HG02885 (cell line): ENCODE results near the gene PDE3A.

Source experiments
- ATAC-seq: cut with Tn5 transposase; IDR thresholded peaks from one replicate; pipeline ENCODE4 v1.9.1; 2021; ENCODE audit warnings: mild to moderate bottlenecking; ENCODE audit not compliant: unreplicated experiment, poor library complexity

Gene PDE3A

DNA sequence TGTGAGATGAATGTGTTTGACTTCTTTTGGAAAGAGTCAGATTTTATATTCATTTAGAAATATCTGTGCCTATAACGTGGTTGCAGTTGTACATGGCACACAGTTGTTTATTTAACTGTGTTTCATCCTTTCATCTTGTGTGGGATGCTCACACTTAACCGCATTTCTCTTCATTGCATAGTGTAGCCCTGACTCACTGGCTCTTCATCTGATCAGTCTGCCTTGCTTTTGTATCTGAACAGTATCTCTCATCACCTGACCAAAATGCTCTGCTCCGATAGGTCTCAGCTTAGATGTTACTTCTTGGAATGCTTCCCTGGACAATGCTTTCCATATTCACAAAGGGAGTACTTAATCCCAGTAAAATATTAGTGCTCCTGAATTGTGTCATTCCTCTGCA is 83.4 kb downstream of the PDE3A start:
- ATAC-seq, result no peak

DNA sequence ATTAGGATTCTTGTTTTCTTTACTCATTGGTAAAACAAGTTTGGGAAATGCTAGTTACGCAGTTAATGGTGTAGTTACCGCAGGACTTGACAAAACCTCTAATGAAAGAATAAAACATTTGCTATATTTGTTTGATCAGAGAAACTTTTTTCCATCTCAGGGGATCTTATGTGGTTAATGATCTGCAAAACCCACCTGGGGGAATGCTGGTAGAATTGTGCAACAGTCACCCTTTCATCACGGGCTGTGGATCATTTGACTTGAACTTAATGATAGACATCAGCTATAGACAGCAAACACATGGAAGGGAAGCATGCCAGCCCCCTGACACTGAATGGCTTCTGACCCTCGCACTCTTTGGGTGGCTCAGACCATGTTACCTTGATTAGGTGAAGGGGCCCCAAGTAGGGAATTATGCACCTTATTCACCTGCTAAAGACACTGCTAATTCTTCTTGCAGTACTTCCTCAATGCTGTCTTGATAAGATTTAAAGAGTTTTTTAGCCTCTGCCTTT is 84.2 kb downstream of the PDE3A start:
- no peak for ATAC-seq

DNA sequence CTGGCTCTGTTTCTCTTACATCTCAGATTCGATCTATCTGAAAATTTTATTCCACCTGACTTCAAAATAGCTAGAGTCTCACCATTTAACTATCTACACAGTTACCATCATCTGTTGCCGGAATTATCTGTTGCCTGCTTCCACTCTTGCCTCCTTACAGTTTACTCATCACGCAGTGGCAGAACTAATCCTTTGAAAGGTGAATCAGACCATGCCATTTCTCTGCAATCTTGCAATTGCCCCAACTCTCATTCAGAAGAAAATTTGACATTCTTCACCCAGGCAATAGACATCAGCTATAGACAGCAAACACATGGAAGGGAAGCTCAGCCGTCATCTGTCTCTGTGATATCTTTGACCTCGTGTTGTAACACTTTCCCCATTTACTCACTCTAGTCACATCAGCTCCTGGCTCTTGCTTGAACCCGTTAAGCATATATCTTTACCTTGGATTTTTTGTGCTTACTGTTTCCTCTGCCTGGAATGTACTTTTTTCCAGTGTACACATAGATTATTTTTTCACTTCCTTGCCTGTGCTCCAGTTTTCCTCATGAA is 85.5 kb downstream of the PDE3A start:
- ATAC-seq, result no peak

DNA sequence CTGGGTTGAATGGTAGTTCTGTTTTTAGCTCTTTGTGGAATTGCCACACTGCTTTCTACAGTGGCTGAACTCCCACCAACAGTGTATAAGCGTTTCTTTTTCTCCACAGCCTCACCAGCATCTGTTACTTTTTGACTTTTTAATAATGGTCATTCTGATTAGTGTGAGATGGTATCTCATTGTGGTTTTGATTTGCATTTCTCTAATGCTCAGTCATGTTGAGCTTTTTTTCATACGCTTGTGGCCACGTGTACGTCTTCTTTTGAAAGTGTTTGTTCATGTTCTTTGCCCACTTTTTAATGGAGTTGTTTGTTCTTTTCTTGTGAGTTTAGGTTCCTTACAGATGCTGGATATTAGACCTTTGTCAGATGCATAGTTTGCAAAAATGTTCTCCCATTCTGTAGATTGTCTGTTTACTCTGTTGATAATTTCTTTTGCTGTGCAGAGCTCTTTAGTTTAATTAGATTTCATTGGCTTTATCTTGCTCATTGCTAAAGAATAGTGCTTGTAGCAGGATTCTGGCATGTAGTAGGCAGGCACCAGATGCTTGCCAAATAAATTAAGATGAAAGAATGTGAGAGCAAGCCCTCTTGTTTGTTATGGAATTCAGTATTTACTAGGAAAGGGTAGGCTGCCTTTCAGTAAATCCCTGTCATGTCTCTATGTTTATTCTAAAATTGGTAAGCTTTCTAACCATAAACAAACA is 86.8 kb downstream of the PDE3A start:
- ATAC-seq, result no peak

DNA sequence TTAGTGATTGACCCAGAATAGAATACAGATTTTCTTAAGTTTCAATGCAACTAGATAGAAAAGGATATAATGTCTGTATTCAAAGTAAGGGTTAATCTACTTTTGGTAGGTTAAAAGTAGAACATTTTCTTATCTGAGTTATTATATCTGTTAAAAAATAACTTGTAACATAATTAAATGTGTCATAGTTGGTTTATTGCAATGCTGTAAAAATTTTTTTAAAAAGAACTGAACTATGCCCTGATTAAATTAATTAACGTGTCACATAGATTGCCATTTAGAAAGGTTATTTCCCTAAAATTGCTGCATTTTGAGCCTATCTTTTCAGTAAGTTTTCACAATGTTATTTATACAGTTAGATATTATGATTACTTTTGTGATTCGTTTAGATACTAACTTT is 89.2 kb downstream of the PDE3A start:
- ATAC-seq, result no peak

DNA sequence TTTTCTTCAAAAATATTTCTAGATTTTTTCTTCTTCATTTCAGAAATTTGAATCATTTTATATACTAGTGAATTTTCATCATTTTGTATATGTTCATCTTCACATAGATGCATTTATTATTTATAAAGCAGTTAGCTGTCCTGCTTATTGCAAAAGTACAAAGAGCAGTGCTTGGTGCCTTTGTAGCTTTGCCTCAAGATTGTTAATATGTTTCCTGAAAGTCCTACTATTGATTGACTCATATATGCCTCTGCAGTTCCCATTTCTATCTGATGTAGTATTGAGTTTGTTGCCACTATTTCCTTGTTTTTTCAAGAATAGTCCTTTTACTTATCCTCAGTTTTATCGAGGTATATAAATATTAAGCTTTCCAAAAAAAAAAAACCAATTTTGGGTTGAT is 89.7 kb downstream of the PDE3A start:
- no peak for ATAC-seq

DNA sequence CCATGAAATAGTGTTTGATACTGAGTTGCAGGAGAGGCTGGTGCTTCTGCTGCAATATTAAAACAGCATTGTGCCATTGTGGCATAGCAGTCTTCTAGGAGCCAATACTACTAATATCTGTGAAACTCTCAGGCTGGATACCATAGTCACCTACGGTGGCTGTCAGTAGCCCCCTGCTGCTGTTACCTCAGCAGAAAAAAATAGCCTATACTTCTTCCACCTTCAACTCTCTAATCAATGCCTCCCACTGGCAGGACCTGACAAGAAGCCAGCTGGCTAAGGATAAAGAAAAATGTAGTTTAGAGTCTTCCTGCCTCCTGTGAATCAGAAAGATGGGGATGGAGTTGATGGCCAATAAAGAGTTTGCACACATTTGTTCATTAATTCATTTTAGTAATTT is 91.6 kb downstream of the PDE3A start:
- no peak for ATAC-seq

DNA sequence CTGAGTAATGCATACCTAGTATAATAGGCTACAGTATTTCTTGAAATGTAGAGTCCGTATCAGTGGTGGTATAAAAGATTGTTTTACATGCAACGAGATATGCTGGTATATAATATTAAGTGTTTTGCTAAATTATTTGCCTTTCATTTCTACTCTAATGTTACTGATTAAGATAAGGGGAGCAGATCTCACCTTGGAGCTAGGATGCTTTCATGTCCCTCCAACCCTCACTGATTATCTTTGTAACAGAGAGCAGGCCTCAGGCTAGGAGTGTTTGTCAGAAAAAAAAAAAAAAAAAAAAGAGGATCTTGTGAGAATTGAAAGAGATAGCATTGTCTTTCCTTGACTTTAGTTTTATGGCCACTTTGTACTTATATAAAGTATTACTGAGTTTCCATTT is 92.6 kb downstream of the PDE3A start:
- no peak for ATAC-seq

DNA sequence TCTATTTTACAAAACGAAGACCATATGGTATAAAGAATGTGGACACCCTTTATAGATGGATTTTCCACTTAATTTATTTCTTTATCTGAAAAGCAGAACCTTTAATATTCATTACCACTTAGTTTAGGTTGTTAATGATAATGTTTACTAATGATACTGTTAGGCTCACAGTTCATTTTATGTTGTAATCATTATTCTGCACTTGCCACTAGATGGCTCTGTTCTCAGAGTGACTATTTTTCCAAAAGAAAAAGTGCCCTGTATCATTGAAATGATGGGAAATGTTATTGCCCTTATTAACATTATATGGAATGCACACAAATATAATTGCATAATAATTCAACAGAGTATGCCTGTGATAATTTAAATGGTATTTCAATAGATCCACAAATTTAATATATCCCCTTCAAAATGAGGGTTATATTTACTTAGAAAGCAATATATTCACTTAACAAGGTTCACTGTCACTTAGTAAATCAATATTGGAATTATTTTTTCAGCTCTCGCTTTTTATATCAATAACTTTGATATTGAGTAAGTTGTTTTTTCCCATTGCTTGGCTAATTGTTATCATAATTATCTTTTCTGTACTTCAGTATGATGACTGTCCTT is 95.7 kb downstream of the PDE3A start:
- peak; percentile 60 for ATAC-seq

DNA sequence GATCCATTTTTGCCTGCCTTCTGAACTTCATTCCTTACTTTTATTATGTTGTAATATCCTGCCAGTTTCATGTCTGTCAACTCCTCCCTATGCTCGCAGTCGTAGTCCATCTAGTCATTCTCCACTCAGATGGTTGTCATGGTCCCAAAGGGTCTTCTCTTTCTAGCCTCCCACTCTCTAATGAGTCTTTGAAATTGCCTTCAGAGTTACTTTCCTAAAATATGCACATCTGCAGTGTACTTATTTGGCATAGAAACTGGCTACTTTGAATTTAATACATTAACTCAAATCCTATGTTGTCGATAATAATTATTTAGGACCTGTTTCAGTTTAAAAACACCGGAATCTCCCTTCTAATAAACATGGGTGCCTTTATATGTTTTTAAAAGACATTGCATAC is 101.0 kb downstream of the PDE3A start:
- no peak for ATAC-seq

DNA sequence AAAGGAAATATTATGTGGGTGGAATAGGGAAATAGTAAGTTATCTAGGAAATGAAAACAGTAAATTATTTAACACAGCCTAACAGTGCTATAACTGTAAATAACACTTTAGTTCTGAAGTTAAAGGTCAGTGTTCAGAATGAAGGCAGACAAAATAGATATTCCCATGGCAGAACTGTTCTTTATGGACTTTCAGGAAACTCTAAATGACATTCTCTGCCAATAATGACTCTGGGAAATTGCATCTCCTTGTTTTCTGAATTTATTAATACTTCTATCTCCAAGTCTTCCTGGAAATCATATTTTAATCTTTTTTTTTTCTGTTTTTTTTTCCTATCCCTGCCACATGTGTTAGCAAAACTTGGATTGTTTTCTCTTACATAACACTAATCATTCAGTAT is 101.4 kb downstream of the PDE3A start:
- ATAC-seq, result no peak

DNA sequence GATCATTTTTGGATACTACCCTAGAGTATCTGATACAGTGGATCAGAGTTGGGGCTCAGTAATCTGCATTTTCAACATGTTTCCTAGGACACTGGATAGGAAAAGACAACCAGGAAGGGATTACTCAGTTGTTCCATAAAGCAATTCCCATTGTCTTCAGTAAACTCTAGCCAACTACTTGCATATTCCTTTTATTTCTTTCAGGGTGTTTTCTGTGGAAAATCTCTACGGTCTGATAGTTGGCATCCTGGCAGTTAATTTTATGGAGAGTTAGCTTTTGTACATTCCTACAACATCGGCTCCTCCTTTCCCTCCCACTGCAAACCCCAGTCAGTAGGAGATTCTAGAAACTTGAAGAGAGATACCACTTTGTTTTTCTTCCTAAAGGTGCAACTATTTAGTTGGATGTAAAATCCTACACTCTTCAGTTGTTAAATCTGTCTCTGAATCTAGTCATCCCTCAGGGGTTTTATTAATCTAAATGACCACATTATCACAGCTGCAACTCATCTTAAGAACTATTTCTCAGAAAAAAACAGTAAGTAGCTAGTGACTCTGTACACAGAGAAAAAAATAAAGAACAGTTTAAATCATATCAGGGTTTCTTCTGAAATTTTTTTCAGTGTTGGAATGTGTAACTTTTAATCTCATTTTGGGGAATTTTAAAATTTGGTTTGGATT is 103.9 kb downstream of the PDE3A start:
- no peak for ATAC-seq

DNA sequence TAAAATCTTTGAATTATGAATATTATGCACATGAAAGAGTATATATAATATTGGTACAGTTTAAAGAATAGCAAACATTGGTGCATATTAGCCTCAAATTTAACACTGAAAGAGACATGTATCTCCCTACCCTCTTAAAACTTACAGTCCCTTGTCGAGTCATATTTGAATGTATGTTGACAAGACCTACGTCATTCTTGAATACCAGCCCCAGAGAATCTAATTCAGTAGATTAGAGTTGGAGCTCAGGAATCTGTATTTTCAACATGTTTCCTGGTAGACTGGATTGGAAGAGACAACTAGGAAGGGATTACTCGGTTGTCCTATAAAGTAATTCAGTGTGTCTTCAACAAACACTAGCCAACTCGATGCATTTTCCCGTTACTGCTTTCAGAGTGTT is 104.8 kb downstream of the PDE3A start:
- no peak for ATAC-seq

DNA sequence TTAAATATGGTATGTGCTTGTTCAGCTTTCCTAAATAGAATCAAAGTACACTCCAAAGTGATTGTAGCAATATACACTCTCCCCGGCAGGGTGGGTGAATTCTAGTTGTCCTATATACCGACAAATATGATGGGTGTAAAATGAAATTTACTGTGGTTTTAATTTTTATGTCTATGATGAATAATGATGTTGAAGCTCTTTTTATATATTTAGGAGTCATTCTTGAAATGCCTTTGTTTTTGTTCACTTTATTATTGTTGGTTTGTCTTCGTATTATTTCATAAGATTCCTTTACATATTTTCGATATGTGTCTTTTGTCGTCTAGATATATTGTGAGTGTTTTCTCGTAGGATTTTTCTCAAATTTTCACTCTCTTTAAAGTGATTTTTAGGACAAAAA is 105.7 kb downstream of the PDE3A start:
- ATAC-seq, result no peak

DNA sequence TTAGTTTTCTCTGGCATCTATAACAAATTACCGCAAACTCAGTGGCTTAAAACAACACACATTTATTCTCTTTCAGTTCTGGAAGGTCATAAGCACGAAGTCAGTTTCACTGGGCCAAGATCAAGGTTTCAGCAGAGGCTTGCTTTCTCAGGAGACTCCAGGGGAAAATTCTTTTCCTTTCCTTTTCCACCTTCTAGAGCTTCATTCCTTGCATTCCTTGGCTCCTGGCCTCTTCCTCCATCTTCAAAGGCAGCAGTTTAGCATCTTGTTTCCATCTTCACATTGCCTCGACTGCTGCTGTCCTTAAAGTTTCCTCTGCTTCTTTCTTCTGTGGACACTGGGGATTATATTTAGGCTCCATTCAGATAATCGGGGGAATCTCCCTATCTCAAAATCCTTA is 106.1 kb downstream of the PDE3A start:
- ATAC-seq, result no peak

DNA sequence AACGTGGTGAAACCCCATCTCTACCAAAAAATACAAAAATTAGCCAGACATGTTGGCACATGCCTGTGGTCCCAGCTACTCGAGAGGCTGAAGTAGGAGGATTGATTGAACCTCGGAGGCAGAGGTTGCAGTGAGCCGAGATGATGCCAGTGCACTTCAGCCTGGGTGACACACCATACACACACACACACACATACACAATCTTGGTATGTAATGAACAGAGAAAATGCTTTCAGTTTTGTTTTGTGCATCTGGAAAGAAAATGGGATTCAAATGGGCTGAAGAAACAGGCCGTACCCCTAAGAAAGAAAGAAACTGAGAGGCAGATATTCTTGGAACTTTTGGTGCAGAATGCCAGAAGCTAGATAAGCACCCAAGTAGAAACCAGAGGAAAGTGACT is 107.2 kb downstream of the PDE3A start:
- no peak for ATAC-seq

DNA sequence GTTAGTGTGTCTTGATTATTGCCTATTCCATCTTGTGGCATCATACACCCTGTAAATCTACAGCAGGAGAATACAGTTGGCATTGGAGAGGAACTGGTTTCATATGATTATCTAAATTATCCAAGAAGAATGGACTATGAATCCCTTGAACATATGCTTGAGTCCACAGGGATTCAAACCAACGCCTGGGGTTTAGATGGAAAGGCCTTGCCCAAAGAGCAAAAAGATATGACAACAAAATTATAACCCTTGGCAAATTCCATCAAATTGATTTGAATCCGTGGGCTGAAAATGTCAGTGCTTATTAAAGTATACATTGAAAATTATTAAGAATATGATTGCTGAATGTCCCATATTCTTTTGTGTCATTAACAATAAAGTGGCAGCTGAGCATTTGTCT is 108.2 kb downstream of the PDE3A start:
- ATAC-seq, result no peak

DNA sequence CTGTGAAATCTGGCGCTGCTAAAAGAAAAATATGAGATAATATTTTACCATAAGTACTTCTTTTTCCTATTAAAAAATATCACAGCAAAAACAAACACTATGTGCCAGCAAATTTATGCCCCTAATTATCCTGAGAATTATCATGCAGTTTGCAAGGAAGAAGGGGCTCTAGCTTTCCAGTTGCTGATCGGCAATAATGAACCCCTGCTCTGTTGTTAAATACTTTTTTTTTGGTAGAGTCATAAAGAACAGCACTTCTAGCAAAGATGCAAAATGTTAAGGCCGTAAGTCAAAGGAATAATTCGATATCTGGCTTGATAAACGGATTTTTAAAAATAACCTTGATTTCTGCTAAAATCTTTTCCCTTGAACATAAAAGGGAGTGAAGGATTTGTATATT is 108.9 kb downstream of the PDE3A start:
- ATAC-seq, result no peak

DNA sequence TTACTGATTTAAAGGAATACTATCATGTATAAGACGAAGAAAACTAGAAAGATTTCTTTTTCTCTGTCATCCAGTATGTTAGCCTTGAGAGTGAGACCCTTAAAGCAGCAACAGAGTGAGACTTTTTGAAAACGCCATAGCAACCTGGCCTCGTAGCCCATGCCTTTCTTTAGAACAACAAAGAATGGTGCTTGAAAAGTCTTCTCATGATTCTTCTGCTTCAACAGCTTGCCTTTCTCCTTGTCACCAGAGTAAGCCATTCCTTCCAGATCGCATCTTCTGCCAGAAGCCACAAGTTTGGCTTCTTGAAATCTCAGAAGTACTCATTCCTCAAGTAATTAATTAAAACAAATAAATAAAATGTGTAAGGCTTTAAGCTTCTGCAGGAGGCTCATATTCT is 109.3 kb downstream of the PDE3A start:
- ATAC-seq, result no peak

DNA sequence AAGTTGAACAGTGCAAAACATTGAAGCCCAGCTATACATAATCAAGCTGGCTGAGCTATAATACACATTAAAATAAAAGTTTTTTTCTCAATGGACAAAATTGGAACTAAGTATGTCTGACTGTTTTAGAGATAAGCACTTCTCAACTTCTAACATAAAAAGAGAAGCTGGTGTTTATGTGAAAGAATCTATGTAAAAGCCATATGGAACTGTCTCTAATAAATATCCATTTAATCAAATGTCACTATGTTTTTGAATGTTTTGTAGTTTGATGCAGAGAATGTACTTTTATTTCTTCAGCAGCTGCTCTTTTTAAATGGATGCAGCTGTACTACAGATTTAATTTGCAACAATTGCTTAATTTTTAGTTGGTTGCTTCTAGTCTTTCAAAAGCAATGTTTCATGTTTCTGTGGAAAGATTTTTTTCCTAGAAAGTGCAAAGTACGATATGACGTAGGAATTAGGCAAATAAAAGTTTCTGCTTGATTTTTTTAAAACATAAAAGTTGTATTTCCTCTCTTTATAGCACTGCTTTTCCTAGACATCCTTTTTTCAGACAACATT is 114.2 kb downstream of the PDE3A start:
- ATAC-seq, result no peak

DNA sequence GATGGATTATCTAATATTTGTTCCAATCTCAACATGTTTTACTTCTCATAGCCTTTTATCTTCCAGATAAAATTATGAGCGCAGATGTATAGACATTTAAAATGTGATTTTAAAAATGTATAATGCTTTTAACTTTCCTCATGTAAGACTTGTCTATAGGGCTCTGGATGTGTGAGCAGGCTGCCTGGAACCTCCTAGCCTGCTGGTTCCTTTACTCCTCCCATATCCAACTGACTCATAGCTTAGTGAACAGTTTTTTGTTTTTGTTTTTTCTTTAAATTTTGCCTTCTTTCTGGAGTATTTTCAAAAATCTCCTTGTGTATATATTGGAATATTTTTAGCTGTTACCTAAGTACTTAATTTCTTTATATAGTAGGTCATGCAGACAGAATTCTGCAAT is 115.4 kb downstream of the PDE3A start:
- ATAC-seq, result no peak
